Suppressor macrophage treated with lipopolysaccharide for 1 hour (primary cell): ENCODE data around the gene PRAMEF9.
"Not testable (repeated sequence)": the region's sequence is repeated elsewhere in the genome, so short reads cannot be mapped to it uniquely, and the experiment has no call there.

ENCODE experiments used
- DNase-seq, 3 donors: peaks; one replicate each; pipeline ENCODE4 v3.0.0-alpha.2; 2020 to 2022

PRAMEF9 gene

GRCh38 chr1:13171548-13171947 is at the start of gene PRAMEF9:
Gene PRAMEF9, plus strand, starts transcription at chr1:13171848. Its CDS starts 3,433 bp downstream, at chr1:13175281.
- not testable (repeated sequence) for DNase-seq

- DNase-seq, result not testable (repeated sequence)
These were observed 15.7 kb upstream of the PRAMEF9 start, which contains the start of gene PRAMEF26 for GRCh38 chr1:13155909-13156308. Gene PRAMEF26, minus strand, starts transcription at chr1:13156009. Its CDS starts 2,914 bp downstream, at chr1:13153095.

- not testable (repeated sequence) for DNase-seq
These were observed 6.1 kb upstream of the PRAMEF9 start, which contains the start of gene HNRNPCL4 for GRCh38 chr1:13165531-13165930. Gene HNRNPCL4, minus strand, starts transcription at chr1:13165631. Its CDS starts 164 bp downstream, at chr1:13165467.

- not testable (repeated sequence) for DNase-seq
These were observed 29.7 kb downstream of the PRAMEF9 start, which contains the start of gene PRAMEF13 for GRCh38 chr1:13201309-13201708. Gene PRAMEF13, minus strand, starts transcription at chr1:13201409. Its CDS starts 1,820 bp downstream, at chr1:13199589.

GRCh38 chr1:13208712-13209111 is 37.1 kb downstream of the PRAMEF9 start:
- not testable (repeated sequence) for DNase-seq

GRCh38 chr1:13216619-13217018 is 45.0 kb downstream of the PRAMEF9 start:
- not testable (repeated sequence) for DNase-seq

- not testable (repeated sequence) for DNase-seq
These were observed 47.6 kb downstream of the PRAMEF9 start for GRCh38 chr1:13219203-13219602.

- DNase-seq, result not testable (repeated sequence)
These were observed 51.1 kb downstream of the PRAMEF9 start for GRCh38 chr1:13222788-13223187.

- no peak for DNase-seq
These were observed 52.9 kb downstream of the PRAMEF9 start for GRCh38 chr1:13224480-13225060.

GRCh38 chr1:13225675-13226204 is 54.1 kb downstream of the PRAMEF9 start, which contains the start of gene PRAMEF18:
Gene PRAMEF18, minus strand, starts transcription at chr1:13226154. Its CDS starts 48 bp downstream, at chr1:13226106.
- DNase-seq, result not testable (repeated sequence)

- DNase-seq, result not testable (repeated sequence)
These were observed 55.8 kb downstream of the PRAMEF9 start for GRCh38 chr1:13227271-13228055.

- peak; percentile 45 to 66 (median 57) for DNase-seq
These were observed 56.7 kb downstream of the PRAMEF9 start for GRCh38 chr1:13228343-13228781.
